ENCODE measurements around the gene BTBD9.

DNA sequence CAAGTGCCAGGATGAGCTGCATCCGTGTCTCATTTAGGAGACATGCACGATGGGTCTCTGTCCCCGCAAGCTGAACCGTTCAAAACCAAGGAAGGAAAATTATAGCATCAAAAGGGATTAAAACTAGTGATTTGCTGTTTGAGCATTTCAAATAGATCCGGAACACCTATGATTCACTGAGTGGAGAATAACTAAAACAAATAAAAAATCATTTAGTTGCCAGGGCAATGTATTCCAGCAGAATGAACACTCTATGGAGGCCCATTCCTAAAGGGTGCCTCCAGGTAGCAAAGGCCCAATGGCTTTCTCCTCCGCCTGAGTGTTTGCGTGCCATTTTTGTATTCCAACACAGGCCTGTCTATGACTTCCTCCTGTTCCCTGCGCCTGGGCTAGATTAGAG, 465.4 kb downstream of the BTBD9 start:
- TF ChIP-seq, protein P1, sequence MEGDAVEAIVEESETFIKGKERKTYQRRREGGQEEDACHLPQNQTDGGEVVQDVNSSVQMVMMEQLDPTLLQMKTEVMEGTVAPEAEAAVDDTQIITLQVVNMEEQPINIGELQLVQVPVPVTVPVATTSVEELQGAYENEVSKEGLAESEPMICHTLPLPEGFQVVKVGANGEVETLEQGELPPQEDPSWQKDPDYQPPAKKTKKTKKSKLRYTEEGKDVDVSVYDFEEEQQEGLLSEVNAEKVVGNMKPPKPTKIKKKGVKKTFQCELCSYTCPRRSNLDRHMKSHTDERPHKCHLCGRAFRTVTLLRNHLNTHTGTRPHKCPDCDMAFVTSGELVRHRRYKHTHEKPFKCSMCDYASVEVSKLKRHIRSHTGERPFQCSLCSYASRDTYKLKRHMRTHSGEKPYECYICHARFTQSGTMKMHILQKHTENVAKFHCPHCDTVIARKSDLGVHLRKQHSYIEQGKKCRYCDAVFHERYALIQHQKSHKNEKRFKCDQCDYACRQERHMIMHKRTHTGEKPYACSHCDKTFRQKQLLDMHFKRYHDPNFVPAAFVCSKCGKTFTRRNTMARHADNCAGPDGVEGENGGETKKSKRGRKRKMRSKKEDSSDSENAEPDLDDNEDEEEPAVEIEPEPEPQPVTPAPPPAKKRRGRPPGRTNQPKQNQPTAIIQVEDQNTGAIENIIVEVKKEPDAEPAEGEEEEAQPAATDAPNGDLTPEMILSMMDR (IDR thresholded peaks at IDR 0.05) = no peak
- TF ChIP-seq POLR2A (IDR thresholded peaks at IDR 0.05) = no peak
